DOHH2 (cell line): ENCODE measurements around the gene DMTF1.
A peak's percentile ranks its signal among the peaks of the same experiment; 100 is the strongest.

Experiments
- H3F3A ChIP-seq: fragments of 200-600 bp; sonication (generic), shearing (Covaris generic); 2 replicates; pipeline ENCODE4 v1.6.0; 2016; ENCODE audit warnings: antibody characterized with exemption, mild to moderate bottlenecking; ENCODE audit not compliant: control insufficient read depth, insufficient read depth
- H3K27ac ChIP-seq: fragments of 200-600 bp; sonication (generic); 2 replicates; pipeline ENCODE4 v1.5.1; 2014; ENCODE audit warnings: low read depth, mild to moderate bottlenecking, low read length, moderate library complexity
- H3K27me3 ChIP-seq: fragments of 200-600 bp; sonication (generic); 2 replicates; pipeline ENCODE4 v1.6.1; 2014; ENCODE audit warnings: mild to moderate bottlenecking, low read length, mixed read lengths; ENCODE audit not compliant: control insufficient read depth
- H3K36me3 ChIP-seq: fragments of 200-600 bp; sonication (generic); 2 replicates; pipeline ENCODE4 v1.6.1; 2014; ENCODE audit warnings: mild to moderate bottlenecking, low read length, moderate library complexity, mixed read lengths; ENCODE audit not compliant: control insufficient read depth
- H3K4me1 ChIP-seq: fragments of 200-600 bp; sonication (generic); 2 replicates; pipeline ENCODE4 v1.6.1; 2014; ENCODE audit warnings: mild to moderate bottlenecking, low read length, mixed read lengths; ENCODE audit not compliant: control insufficient read depth
- H3K4me2 ChIP-seq: fragments of 200-600 bp; sonication (generic); 2 replicates; pipeline ENCODE4 v1.6.0; 2014; ENCODE audit warnings: mild to moderate bottlenecking, low read length, moderate library complexity
- H3K4me3 ChIP-seq: fragments of 200-600 bp; sonication (generic); 2 replicates; pipeline ENCODE4 v1.5.1; 2014; ENCODE audit warnings: mild to moderate bottlenecking, low read length, mixed read lengths
- H3K79me2 ChIP-seq: fragments of 200-600 bp; sonication (generic); 2 replicates; pipeline ENCODE4 v1.6.1; 2014; ENCODE audit warnings: mild to moderate bottlenecking, low read length, mixed read lengths; ENCODE audit not compliant: control insufficient read depth
- H3K9me2 ChIP-seq: fragments of 200-600 bp; sonication (generic); replicated peaks from 2 replicates; pipeline ENCODE4 v1.6.1; 2014; ENCODE audit warnings: mild to moderate bottlenecking, low read length, mixed read lengths; ENCODE audit not compliant: control insufficient read depth
- H3K9me3 ChIP-seq: fragments of 200-600 bp; sonication (generic); 2 replicates; pipeline ENCODE4 v1.6.1; 2014; ENCODE audit warnings: antibody characterized with exemption, low read length, mixed read lengths; ENCODE audit not compliant: control insufficient read depth, insufficient read depth
- H4K20me1 ChIP-seq: fragments of 200-600 bp; sonication (generic); 2 replicates; pipeline ENCODE4 v1.6.0; 2014; ENCODE audit warnings: low read depth, mild to moderate bottlenecking, antibody characterized with exemption, low read length, moderate library complexity; ENCODE audit not compliant: control insufficient read depth, insufficient read depth
- EZH2phosphoT487 ChIP-seq: fragments of 200-600 bp; sonication (generic); IDR thresholded peaks from 2 replicates; pipeline ENCODE4 v1.6.1; 2017; ENCODE audit warnings: borderline replicate concordance, mild to moderate bottlenecking, antibody characterized with exemption, low read length, moderate library complexity, mixed read lengths
- TF ChIP-seq, protein P1 (sequence below): fragments of 200-600 bp; sonication (generic); IDR thresholded peaks from one replicate; pipeline ENCODE4 v1.5.1; 2014; ENCODE audit warnings: antibody characterized with exemption, mild to moderate bottlenecking, low read depth, low read length; ENCODE audit not compliant: poor library complexity, severe bottlenecking

Gene DMTF1

GRCh38 chr7:87220734-87221215 lies 68.5 kb downstream of the DMTF1 start:
- Histone ChIP-seq H3K9me2 (no peaks in the 10 kb centered on the region), H3K36me3 (peaks cover 39% of the 10 kb centered on the region), H3K4me3 (peak overlapping the region; percentile 90), H3K4me2 (peak overlapping the region; percentile 74), H4K20me1 (peaks cover under 1% of the 10 kb centered on the region; the same call in 1 of the 2 replicates), H3K27ac (peak overlapping the region; percentile 96; the same call in 1 of the 2 replicates), H3K9me3 (no peaks in the 10 kb centered on the region), H3K79me2 (peaks cover 44% of the 10 kb centered on the region), H3K27me3 (no peaks in the 10 kb centered on the region), H3K4me1 (peaks cover 32% of the 10 kb centered on the region), H3F3A (peaks cover 32% of the 10 kb centered on the region)
- TF ChIP-seq, protein P1, sequence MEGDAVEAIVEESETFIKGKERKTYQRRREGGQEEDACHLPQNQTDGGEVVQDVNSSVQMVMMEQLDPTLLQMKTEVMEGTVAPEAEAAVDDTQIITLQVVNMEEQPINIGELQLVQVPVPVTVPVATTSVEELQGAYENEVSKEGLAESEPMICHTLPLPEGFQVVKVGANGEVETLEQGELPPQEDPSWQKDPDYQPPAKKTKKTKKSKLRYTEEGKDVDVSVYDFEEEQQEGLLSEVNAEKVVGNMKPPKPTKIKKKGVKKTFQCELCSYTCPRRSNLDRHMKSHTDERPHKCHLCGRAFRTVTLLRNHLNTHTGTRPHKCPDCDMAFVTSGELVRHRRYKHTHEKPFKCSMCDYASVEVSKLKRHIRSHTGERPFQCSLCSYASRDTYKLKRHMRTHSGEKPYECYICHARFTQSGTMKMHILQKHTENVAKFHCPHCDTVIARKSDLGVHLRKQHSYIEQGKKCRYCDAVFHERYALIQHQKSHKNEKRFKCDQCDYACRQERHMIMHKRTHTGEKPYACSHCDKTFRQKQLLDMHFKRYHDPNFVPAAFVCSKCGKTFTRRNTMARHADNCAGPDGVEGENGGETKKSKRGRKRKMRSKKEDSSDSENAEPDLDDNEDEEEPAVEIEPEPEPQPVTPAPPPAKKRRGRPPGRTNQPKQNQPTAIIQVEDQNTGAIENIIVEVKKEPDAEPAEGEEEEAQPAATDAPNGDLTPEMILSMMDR, result peak; percentile 6
- TF ChIP-seq EZH2phosphoT487, result no peak

- H3K27ac ChIP-seq, result no peak overlapping the region
- peaks cover 22% of the 10 kb centered on the region for H3K79me2 ChIP-seq
- no peak overlapping the region for H3K4me3 ChIP-seq
- H3K4me1 ChIP-seq, result peaks cover 26% of the 10 kb centered on the region
- H3K4me2 ChIP-seq, result no peak overlapping the region
- no peaks in the 10 kb centered on the region for H3K9me3 ChIP-seq
- no peaks in the 10 kb centered on the region for H3K27me3 ChIP-seq
- H3K36me3 ChIP-seq, result peaks cover 13% of the 10 kb centered on the region
- H3K9me2 ChIP-seq, result no peaks in the 10 kb centered on the region
- H4K20me1 ChIP-seq, result no peaks in the 10 kb centered on the region
- no peak for TF ChIP-seq EZH2phosphoT487
- TF ChIP-seq, protein P1, result no peak
- peaks cover 6% of the 10 kb centered on the region for H3F3A ChIP-seq
Measured at GRCh38 chr7:87223666-87224065, 71.4 kb downstream of the DMTF1 start.

DNA sequence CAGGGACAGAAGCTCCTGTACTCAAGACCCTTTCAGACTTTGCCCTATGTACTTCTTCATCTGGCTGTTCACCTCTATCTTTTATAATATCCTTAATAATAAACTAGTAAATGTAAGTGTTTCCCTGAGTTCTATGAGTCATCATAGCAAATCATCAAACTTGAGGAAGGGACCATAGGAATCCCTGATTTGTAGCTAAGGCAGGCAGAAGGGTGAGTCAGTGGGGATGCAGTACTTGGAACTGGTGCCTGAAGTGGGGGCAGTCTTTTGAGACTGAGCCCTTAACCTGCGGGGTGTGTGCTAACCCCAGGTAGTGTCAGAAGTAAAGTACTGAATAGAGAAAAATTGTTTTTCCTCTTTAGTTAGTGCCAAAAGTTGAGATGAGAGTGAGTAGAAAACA lies 73.4 kb downstream of the DMTF1 start:
- no peaks in the 10 kb centered on the region for H4K20me1 ChIP-seq
- H3K27ac ChIP-seq, result no peak overlapping the region
- no peaks in the 10 kb centered on the region for H3K9me2 ChIP-seq
- H3K79me2 ChIP-seq, result peaks cover 3% of the 10 kb centered on the region
- H3K4me2 ChIP-seq, result no peak overlapping the region
- no peaks in the 10 kb centered on the region for H3K36me3 ChIP-seq
- H3K4me1 ChIP-seq, result peaks cover 23% of the 10 kb centered on the region
- TF ChIP-seq, protein P1, result no peak
- no peak for TF ChIP-seq EZH2phosphoT487
- peaks cover 5% of the 10 kb centered on the region; the same call in 1 of the 2 replicates for H3K9me3 ChIP-seq
- no peaks in the 10 kb centered on the region; the same call in 1 of the 2 replicates for H3F3A ChIP-seq
- no peaks in the 10 kb centered on the region for H3K27me3 ChIP-seq
- no peak overlapping the region for H3K4me3 ChIP-seq
